GM19240 (cell line): ENCODE results near the gene JAKMIP1.

Experiments used
- DNase-seq: peaks from one replicate; pipeline ENCODE4 v3.0.0; 2011; ENCODE audit warnings: low spot score; ENCODE audit not compliant: insufficient read length

Gene JAKMIP1

DNA sequence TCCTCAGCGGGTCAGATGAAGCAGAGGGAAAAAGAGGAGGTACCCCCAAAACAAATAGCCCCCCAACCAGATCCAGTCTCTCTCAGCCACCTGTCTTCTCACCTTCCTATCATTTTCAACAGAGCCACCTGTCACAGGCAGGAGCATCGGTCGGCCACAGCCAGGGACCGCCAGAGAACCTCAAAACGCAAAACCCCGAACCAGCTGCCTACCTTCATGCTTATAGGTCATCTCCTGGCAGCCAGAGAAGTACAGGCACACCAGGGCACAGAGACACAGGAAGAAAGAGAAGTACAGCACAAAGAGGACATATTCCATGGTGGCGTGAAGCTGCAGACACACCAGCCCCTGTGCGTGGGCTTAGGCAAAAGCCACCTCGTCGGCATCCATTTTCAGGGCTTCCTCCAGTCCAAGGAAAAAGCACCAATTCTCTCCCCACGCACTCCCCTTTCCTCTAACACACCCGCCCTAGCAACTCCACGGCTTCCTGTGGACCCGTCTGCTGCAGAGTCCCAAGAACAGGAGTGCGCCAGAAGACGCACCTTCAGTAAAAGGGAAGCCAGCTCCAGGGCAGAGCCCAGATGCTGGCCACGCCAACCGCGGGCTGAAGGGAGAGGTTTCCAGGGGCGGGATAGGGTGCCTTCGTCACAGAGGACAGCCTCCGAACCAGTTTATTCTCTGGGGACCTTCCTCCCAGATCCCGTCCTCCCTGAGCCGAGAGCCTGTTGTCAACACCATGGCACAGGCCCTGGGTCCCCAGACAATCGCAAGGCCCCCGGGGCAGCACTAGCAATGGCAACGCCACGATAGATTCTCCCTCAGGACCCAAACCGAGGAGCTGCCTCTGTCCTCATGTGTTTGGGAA, 130.3 kb downstream of the JAKMIP1 start:
- no peak for DNase-seq

DNA sequence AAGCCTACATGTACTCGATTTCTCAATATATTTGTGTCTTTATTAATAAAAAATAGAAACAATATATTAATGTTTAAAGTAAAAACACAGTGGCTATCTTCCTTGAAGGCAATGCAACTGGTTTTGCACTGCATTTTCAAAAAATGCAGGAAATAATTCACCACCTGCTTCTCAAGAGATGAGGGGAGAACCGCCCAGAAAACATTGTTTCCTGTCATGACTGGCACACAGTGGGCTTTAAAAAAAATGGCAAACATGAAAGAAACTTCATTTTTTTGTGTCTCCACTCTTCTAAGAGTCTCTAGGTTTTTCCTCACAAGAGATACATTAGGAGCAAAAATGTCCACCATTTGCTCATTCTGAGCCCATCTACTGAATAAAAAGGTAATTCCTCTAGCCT, 131.4 kb downstream of the JAKMIP1 start:
- DNase-seq: no peak

DNA sequence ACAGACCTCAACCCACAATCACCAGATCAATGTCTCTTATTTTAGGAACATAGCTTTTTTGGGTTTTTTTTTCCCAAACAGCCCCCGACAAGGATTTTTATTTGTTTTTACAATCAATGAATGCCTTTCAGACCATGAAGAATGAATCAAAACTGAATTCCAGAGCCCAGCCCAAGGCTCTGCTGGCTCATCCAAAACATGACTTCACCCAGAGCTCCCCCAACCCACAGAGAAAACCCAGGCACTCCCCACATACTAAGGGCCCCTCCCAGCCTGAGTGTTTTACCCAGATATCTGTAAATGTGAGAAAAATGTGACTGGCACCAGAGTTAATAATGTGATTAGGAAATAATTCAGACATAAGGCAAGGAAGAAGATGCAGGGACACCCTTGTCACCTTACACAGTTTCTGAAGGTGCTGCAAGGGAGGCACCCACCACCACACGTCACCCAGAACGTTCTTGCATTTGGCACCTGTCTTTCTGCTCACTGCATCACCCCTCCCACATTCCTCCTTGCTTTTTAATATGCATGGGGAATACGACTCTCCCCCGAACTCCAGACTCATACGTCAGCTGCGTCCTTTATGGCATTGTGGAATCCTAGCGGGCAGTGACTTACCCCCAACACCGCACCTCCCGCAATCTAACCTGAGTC, 134.3 kb downstream of the JAKMIP1 start:
- DNase-seq: no peak

DNA sequence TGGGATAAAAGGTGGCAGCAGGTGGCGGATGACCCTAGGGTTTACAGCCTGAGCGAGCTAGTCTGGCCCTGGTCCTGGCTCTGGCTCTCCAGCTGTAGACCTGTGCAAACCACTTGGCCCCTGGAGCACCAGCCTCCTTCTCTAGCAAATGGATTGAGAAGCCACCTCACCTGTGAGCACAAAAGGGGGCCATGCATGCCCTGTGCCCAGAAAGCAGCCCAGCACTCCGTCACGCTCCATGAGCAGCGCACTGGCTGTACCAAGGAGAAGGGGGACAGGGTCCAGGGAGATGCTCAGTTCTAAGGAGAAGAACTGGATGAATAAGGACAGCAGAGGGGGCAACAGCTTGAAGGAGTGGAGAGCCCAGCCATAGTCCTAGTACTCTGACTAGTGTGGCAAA, 135.2 kb downstream of the JAKMIP1 start:
- DNase-seq: no peak

DNA sequence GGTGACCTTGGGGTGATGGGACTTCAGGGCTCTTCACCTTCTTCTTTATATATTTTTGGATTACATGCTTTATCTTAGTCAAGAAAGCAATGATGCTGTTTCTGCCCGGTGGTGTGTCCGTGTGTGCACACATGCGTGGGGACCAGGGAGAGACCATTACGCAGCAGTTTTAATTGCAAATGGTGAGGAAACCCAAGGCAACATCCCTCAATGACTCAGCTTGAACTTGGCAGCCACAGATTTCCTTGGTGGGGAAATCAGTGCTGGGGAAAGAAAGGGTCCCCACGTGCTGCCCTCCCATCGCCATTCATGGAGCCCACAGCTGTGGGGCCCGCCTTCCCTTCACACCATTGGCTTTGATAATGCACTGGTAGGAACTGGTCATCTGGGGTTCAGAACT, 136.0 kb downstream of the JAKMIP1 start:
- DNase-seq: no peak

DNA sequence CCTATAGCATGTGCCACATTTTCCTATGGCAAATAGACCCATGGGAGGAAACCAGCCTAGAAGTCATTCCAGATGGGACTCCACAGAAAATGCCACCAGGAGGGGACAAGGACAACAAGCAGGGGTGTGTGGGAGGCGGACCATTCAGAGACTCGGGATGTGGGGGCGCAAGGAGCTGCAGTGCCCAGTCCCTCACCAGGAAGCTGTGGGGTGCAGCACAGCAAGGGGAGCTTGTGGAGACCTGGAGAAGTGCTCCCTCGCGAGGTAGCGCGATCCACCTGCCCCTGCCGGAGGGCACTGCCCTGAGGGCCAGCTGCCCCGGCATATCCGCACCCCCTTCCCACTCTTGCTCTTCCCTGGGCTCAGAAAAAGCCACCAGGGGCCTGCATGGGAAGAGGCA, 136.7 kb downstream of the JAKMIP1 start:
- no peak for DNase-seq

DNA sequence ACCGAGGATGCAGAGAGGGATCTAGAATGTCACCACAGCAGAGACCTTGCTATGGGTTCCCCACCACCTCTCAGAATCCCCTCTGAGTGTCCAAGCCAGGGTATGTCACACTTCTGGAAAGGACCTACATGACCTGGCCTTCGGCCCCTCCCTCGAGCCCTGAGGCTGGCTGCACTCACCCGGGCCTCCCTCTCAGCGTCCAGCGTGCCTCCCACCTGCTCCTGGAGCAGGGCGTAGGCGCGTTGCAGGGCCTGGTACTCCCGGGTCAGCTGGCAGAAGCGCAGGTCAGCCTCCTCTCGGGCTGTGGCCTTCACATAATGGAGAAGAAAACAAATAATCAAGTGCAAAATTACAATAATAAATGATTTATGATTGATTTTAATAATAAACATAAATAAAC, 138.2 kb downstream of the JAKMIP1 start:
- DNase-seq: no peak

DNA sequence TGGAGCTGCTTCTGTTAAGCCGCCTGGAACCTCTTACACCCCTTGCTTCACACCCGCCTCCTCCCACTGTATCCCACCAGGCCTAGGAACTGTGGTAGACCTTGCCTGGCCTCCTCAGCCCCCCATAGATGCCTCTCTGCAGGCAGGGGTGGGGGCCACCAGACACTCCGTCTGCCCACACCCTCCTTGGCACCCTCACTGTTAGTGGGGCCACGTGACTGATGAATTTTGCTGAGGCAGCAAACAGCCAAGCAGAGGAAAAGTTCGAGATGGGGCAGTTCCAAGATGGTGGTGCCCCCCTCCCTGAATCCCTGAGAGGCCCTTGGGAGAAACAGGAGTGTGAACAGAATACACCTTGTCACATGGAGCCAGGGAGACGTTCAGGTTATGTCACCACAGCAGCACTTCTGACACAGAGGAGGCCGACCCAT, 141.0 kb downstream of the JAKMIP1 start:
- DNase-seq: no peak

DNA sequence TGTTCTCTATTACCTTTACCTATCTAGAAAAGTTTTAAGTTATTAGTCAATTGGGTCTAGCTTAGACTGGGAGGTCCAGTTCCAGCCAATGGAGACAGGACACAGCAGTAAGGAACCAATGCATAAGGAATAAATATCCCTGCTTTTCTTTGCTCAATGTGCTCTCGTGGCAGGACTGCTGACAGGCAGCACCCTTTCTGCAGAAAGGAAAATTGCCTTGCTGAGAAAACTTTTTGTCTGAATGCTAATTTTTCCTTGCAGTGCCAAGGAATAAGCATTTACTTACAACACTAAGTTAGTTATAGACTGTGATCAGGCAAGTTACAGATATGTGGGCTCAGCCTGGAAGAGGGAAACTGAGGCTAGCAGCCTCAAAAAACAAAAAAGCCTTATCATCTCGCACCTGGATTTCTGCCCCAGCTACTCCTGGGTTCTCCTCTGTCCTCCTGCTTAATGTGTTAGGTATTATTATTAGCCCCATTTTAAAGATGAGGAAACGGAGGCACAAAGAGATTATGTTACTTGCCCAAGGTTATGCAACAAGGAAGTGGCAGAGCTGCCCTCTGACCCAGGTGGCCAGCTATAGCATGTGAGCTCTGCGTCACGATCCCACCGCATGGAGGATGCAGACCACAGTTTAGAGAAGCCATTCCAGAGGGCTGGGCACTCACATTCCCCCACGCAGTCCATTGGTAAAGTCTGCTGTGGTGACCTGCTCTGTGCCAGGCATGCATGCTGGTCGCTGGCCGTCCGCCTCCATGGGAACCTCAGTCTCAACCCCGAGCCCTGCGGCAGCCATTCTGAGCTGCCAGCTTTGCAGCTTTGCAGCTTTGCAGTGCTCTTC, 141.6 kb downstream of the JAKMIP1 start:
- DNase-seq: no peak

DNA sequence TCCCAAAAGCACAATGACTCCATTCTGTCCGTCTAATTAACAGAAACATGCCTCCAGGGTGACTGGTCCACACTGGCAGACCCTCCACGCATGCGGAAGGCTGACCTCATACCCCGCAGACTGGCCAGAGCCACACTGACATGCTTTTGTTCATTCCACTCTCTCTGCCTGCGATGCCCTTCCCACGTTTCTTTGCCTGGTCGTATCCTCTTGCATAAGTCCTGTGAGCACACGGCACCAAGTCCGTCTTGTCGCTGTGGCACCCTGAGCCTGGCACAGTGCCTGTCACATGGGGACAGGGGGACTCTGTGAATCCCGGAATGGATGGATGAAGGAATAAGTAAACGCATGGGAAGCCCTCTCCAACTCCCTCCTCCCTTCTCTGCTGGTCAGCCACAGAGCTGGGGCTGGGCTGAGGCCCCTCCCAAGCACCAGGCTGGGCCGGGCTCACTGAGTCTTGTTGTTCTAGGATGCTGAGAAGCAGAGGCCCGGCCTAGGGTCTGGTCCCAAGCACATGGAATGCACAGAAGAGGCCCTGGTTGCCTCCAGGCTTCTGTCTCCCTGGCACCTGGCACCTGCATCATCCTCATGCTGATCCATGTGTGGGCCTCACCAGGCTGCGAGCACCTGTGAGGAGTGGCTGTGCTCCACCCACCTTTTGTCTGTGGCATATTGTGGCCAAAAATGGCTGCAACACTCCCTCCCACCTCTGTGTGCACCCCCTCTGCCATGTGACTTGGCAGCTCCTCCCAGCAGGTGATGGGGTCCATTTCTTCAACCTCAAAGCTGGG, 143.2 kb downstream of the JAKMIP1 start:
- no peak for DNase-seq

DNA sequence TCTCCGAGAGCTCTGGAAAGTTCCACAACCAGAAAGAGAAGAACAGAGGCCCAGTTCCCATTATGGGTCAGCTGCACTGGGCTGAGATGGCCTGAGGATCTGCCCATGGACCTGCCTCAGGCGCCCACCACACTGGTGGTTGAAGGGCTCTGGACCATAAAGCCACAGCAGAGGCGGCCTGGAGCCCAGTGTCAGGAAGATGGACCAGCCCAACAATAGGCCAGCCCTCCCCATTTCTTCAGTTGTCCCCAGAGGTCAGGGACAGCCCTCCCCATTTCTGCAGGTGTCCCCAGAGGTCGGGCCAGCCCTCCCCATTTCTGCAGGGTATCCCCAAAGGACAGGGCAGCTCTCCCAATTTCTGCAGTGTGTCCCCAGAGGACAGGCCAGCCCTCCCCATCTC, 144.9 kb downstream of the JAKMIP1 start:
- DNase-seq: no peak

DNA sequence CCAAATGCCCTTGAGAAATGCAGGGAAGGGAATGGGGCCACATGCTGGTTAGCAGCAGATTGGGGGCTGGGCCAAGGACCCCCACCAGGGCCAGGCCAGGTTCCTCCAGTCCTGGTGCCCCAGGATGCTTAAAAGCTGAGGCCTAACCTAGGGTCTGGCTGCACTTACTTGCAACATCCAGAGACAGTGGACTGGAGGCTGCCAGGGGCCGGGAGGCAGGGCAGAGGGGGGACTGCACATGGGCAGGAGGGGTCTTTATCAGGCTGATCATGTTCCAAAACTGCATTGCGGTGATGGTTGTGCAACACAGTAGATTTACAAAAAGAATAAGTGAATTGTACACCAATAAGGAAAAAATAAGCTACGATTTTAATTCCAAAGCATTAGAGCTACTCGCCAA, 145.3 kb downstream of the JAKMIP1 start:
- DNase-seq: no peak

DNA sequence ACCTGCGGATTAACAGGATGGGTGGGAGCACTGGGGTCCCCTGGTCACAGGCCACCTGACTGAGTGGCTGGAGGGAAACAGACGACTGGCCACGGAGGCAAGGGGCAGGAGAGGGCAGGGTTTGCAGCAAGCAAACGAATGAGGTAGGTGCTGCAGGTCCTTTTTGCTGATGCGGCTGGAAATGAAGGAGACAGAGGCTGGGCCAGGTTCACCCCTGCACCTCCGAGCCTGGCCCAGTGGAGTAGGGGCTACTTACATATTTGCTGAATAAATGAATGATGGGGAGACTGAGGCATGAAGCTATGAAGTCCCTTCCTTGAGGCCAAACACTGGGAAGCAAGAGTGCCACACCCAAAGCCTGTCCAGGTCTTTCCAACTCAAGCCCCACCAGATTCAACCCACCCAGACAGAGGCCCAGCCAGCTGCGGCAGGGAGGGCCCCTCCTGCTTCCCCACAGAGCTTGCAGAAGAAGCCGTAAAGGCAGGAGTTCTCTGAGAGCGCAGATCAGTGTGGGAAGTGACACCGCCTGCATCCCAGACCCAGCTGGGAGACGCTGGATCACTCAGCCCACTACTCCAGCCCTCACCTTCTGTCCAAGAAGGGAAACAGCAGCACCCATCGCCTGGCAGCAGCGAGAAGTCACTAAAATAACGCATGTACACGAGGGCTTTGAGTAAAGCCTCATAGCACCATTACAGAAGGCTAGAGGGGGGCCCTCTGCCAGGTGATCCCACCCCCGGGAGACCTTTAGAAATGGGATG, 146.0 kb downstream of the JAKMIP1 start:
- no peak for DNase-seq

DNA sequence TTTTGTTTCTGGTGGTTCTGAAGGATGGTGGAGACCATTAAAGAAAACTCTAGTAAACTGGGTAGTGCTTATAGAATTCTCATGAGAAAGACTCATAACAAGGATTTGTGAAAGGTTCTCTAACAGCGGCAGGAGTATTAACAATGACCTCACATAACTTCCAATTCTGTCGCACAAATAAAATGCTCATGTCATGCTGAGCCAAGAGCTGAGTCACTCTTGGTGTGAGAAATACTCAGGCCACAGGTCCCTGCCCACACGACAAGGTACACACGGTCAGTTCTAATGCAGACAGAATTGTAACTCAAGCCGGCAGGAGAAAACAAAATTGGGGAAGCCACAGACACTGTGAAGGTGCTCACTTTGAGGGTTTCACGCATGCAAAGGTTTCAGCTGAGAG, 147.7 kb downstream of the JAKMIP1 start:
- DNase-seq: no peak

DNA sequence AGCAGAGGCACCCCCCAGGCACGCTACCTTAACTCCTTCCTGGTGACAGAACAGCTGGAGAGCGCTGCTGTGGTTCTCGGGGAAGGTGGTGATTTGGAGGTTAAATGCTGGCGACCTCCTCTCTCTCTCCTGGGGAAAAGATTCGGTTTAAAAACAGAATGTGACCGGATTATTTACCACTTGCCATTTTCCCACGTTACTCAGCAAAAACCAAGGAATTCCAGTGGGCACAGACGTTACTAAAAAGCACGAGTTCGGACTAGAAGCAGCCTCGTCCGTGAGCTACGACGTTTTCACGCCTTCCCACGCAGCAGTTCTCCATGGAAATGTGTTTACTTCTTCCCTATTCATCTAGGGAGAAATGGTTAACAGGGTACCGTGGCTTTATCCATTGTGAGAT, 149.8 kb downstream of the JAKMIP1 start:
- no peak for DNase-seq

DNA sequence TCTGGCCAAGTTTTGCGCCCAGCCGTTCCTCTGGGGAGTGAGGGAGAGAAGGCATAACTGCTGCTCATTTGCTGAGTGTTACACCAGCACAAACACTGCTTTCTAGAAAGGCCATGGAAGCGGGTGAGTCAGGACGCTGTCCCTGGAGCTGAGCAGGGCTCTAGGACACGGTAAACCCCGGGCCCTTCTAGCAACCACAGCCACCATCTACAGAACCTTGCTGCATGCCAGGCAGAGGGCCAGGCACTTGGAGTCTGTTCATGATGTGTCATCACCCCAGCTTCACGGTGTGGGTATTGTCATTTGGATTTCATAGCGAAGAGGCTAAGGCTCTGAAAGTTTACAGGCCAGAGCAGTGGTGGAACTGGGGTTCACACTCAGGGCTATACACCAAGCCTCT, 150.4 kb downstream of the JAKMIP1 start:
- no peak for DNase-seq

DNA sequence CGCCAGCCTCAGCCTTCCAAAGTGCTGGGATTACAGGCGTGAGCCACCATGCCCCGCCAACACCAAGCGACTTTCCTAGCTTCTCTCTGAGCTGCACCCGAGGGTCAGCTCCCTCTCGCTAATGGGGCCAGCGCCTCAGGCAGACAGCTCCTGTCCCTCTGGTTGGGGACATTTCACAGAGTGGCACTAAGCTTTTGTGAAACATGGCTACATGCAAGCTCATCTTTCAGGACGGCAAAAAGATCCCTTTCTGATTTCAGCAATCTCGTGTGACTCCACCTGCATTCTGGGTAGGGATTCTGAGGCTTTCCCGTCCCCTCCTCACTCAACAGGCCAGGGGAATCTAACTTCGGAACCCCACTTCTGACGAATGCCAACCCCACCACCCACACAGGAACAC, 151.1 kb downstream of the JAKMIP1 start:
- no peak for DNase-seq

DNA sequence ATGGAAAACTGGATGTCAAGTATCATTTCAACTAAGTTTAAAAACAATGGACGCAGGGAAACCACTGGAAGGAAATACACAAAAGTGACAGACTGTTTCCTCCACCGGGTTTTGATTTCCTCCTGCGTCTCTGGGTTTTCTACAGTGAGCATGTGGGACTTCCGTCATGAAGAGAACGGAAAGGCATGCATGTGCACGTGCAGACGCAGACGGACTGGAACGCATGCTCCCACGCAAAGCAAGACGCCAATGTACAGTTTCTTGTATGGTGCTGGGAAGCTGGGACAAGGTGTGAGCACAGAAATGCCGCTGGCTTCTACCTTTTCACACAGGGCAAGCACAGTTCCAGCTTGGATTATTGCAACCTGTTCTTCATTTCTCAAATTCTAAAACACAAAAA, 151.8 kb downstream of the JAKMIP1 start:
- DNase-seq: no peak

DNA sequence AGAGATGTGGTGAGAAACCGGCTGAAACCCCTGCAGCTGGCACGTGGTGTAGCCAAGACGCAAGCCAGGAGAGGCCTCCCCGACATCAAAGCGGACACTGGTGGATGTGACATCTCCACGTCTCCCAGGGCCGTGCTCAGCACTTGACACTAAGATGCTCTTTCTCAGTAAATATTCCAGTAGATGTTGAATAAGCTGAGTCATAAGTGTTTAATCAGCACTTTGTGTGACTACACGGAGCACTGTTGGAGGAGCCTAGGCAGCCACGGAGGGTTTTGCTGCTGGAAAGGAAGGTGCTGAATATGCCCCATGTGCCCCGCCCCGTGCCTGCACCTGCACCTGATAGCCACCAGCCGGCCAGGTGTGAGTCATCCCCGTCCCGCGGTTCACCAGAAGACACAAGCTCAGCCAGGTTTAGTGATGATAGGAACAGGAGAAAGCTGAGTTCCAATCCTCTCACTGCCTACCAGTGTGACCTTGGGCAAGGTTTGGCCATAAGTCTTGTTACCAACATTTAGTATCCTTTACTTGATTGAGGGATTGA, 153.1 kb downstream of the JAKMIP1 start:
- no peak for DNase-seq

DNA sequence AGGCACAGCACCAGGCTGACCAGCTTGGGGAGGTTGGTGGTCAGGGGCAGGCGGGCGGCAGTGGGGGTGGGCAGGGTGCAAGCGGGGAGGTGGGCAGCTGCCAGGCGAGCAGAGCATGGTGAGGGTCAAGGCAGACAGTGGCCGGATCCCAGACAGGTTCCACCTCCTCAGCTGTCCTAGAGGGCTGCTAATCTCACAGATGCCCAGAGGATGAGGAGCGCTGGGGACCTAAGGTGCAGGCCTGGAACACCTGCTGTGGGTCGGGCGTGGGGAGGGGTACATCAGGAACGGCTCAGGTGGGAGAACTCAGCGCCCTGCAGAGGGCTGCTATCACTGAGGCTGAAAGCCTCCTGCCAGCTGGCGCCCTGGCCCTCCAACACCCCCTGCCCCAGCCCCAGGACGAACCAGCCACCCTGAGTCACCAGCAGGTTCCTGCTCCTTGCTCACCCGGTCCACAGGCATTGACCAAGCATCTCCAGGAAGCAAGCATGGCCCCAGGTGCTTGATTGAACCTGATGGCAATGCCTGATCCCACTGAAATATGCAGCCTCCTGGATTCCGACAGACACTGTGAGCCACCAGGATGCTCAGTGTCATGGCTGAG, 153.7 kb downstream of the JAKMIP1 start:
- no peak for DNase-seq
